Astrocyte of the cerebellum (primary cell): ENCODE data around the gene DNAI4.

ENCODE experiments used
- DNase-seq: peaks from one replicate; pipeline ENCODE4 v3.0.0-alpha.2; 2011; ENCODE audit warnings: low read depth
- H3K4me3 ChIP-seq: 2 replicates; pipeline ENCODE4 v1.5.1; 2011; ENCODE audit warnings: mild to moderate bottlenecking, low read depth, low read length, moderate library complexity
- in situ Hi-C: cut with HindIII; loops from 2 replicates; pipeline ENCODE4 v1.10.0; 2017; ENCODE audit warnings: low sequenced_read_pairs
- TF ChIP-seq, protein P1 (sequence below): IDR thresholded peaks from 2 replicates; pipeline ENCODE4 v1.5.1; 2012; ENCODE audit warnings: low read length, low read depth, moderate library complexity, mild to moderate bottlenecking; ENCODE audit errors: missing control alignments

DNAI4 gene

DNA sequence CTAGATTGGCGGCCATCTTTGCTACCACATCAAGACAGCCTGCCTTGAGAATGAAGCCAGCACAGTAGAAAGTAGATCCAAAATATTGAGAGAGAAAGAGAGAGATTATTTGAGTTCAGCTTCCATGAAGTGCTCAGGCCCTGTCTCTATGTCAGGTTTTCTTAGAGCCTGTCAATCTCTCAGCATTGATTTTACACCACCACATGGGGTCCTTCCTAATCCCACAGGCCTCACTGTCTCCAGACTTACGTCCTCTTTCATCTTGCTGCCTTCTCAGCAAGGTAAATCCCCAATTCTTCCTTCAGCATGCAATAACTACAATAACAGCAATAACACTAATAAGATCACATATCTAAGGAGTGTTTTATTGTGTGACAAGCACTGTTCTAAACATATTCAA lies 151.4 kb downstream of the DNAI4 start:
- H3K4me3 ChIP-seq: no peak overlapping the region
- in situ Hi-C loops: no loop called here
- DNase-seq: no peak
- TF ChIP-seq, protein P1, sequence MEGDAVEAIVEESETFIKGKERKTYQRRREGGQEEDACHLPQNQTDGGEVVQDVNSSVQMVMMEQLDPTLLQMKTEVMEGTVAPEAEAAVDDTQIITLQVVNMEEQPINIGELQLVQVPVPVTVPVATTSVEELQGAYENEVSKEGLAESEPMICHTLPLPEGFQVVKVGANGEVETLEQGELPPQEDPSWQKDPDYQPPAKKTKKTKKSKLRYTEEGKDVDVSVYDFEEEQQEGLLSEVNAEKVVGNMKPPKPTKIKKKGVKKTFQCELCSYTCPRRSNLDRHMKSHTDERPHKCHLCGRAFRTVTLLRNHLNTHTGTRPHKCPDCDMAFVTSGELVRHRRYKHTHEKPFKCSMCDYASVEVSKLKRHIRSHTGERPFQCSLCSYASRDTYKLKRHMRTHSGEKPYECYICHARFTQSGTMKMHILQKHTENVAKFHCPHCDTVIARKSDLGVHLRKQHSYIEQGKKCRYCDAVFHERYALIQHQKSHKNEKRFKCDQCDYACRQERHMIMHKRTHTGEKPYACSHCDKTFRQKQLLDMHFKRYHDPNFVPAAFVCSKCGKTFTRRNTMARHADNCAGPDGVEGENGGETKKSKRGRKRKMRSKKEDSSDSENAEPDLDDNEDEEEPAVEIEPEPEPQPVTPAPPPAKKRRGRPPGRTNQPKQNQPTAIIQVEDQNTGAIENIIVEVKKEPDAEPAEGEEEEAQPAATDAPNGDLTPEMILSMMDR: no peak

DNA sequence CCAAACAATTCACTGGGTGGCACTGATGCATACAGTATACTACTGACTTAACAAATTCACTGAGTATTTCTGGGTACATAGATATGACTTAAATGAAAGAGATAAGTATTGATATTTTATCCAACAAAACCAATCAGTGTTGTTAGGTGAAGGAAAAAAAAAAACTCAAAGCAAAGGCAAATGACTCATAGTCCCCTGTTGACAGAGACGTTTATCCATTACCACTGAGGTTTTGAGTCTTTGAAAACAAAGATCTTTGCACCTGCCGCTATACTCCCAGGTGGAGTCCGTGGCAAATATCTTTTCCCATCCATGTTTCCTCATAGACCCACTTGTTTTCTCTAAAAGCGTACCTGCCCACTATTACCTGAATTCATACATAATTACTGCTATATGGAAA lies 154.0 kb downstream of the DNAI4 start:
- TF ChIP-seq, protein P1: no peak
- in situ Hi-C loops: no loop called here
- DNase-seq: no peak
- no peak overlapping the region for H3K4me3 ChIP-seq

DNA sequence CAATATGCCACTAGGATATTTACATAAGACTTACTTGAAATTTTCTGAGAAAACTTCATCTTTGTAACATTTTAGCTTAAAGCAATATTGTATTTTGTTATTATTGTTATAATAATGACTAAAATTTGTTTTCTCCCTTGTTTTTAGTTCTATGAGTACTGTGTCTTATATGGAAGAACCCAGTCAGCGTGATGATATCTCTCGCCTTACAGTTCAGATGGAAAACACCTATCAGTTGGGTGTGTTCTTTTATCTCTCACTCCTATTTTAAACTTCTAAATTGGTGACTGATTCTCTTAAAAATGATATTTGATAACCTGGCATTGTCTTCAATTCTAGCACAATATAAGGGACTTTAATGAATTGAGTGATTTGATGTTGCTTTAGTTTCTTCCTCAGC lies 154.4 kb downstream of the DNAI4 start:
- H3K4me3 ChIP-seq: no peak overlapping the region
- no peak for DNase-seq
- TF ChIP-seq, protein P1: no peak
- in situ Hi-C loops: no loop called here

DNA sequence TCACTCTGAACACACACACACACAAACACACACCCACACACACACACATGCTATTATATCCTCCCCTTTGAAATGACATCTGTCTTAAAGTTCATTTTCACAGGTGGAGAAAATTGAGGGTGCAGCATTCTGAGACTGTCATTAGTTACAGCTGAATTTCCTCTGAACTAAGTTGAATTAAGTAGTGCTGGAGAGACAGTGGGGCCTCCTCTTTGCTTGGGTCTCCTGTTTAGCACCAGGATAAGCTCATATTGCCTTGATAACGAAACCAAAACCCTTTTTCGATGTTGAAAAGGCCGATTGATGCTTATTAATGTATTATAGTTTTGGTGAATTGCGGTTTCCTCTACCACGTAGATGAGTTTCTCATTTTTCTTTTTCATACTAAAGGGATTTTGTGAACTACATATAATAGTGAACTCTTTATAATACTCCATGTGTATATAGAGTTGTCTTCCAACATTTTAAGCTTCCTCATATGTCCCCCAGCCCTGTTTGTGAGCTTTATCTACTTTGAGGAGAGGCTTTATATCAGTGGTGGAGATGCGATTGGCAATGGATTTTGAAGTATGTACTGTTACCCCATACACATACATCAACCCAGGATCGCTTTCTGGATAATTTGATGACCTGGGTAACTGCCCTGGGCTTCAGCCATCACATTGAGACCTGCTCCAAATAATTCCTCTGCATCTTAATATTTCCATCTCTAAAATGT lies 155.0 kb downstream of the DNAI4 start:
- no peak for DNase-seq
- in situ Hi-C loops: no loop called here
- TF ChIP-seq, protein P1: no peak
- H3K4me3 ChIP-seq: no peak overlapping the region

DNA sequence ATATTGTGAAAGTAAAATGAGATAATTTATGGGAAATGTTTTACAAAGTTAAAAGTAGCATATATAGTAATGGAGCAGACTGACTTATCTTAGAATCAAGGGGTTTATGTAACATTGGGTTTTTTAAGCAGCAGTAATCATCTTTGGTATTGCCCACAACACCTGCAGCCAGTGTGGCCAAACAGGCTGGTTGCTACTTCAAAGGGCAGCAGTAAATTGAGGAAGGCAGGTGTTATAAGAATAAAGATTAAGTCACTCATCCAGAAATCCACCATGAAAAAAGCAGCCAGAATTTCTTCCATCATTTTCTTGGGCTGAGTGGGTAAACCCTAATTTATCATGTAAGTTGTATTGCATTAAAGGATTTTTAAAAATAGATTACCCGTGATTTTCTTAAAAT lies 155.7 kb downstream of the DNAI4 start:
- TF ChIP-seq, protein P1: no peak
- in situ Hi-C loops: no loop called here

DNA sequence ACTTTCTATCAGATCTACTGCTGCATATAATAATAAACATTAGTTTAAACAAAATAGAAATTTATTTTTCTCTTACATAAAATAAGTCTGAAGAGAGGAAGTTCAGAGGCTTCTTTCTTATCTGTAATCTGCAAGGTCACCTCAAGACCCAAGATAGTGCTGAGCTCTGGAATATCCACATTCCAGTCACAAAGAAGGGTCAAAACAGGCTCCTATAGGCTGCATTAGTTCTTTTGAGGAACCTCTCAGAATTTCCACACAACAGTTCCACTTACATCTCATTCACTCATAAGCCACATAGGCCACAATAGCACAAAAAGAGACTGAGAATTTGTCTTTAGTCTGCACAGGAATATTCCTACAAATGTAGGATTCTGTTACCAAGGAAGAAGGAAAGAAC lies 157.0 kb downstream of the DNAI4 start:
- in situ Hi-C loops: no loop called here
- TF ChIP-seq, protein P1: no peak
- H3K4me3 ChIP-seq: no peak overlapping the region
- no peak for DNase-seq

More for the DNA sequence above, 155.7 kb downstream of the DNAI4 start:
- no peak overlapping the region for H3K4me3 ChIP-seq
- DNase-seq: no peak
